Osteoblast (primary cell): ENCODE results near the gene TMPRSS7. TPM values are rescaled to one million over a fixed set of nuclear protein-coding genes. Genes with fewer than 3 reads are reported as not detected.

Experiments
- DNase-seq: peaks from one replicate; pipeline ENCODE4 v3.0.0; 2011; ENCODE audit warnings: low spot score, mixed read lengths; ENCODE audit not compliant: insufficient read length; ENCODE audit errors: missing footprints
- H2AFZ ChIP-seq: 2 replicates; pipeline ENCODE4 v1.6.0; 2011; ENCODE audit warnings: mild to moderate bottlenecking, low read length
- H3K27ac ChIP-seq: 2 replicates; pipeline ENCODE4 v1.5.1; 2011; ENCODE audit warnings: mild to moderate bottlenecking, low read depth, low read length, moderate library complexity
- H3K27me3 ChIP-seq: 2 replicates; pipeline ENCODE4 v1.6.0; 2012; ENCODE audit warnings: mild to moderate bottlenecking, control low read depth, inconsistent platforms, low read length, moderate library complexity; ENCODE audit not compliant: insufficient read depth
- H3K36me3 ChIP-seq: 2 replicates; pipeline ENCODE4 v1.5.1; 2011; ENCODE audit warnings: mild to moderate bottlenecking, low read length, control low read depth, moderate library complexity; ENCODE audit not compliant: insufficient read depth
- H3K4me1 ChIP-seq: 2 replicates; pipeline ENCODE4 v1.5.1; 2011; ENCODE audit warnings: mild to moderate bottlenecking, low read length, control low read depth, moderate library complexity; ENCODE audit not compliant: insufficient read depth
- H3K4me2 ChIP-seq: 2 replicates; pipeline ENCODE4 v1.6.0; 2011; ENCODE audit warnings: mild to moderate bottlenecking, low read length; ENCODE audit not compliant: insufficient read depth
- H3K4me3 ChIP-seq: fragments of 200-600 bp; sonication (generic); 3 replicates; pipeline ENCODE4 v1.5.1; 2012; ENCODE audit warnings: mild to moderate bottlenecking, low read length, inconsistent platforms; ENCODE audit not compliant: insufficient read depth
- H3K79me2 ChIP-seq: 2 replicates; pipeline ENCODE4 v1.6.0; 2012; ENCODE audit warnings: mild to moderate bottlenecking, low read length, control low read depth, inconsistent platforms; ENCODE audit not compliant: insufficient read depth
- H3K9me3 ChIP-seq: 2 replicates; pipeline ENCODE4 v1.5.1; 2011; ENCODE audit warnings: low read depth, low read length, control low read depth
- H4K20me1 ChIP-seq: 2 replicates; pipeline ENCODE4 v1.6.0; 2012; ENCODE audit warnings: mild to moderate bottlenecking, low read length, control low read depth; ENCODE audit not compliant: insufficient read depth
- total RNA-seq: library from RNA; depleted of rRNA; stranded (reverse); fragments of >200 nt; gene quantifications from 2 replicates; pipeline ENCODE4 v1.2.3, GENCODE V29; 2012
- TF ChIP-seq, protein P1 (sequence below): IDR thresholded peaks from 2 replicates; pipeline ENCODE4 v1.5.1; 2011; ENCODE audit warnings: mild to moderate bottlenecking, low read depth, low read length, moderate library complexity; ENCODE audit errors: extremely low read depth

Gene TMPRSS7
- total RNA-seq, 1 donor = not detected

DNA sequence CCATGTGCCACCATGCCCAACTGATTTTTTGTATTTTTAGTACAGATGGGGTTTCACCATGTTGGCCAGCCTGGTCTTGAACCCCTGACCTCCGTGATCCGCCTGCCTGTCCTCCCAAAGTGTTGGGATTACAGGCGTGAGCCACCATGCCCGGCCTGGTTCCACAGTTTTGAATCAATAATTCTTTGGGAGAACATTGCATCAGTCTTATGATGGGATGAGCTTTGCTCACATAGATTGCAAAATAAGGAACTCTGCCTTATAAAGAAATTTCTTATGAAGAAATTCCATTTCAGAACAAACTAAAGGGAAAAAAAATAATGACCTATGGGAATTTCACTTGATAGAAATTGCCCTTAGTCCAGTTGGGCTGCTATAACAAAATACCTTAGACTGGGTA is 15.8 kb upstream of the TMPRSS7 start:
- Histone ChIP-seq H3K9me3 (no peaks in the 10 kb centered on the region), H2AFZ (no peak overlapping the region), H3K27me3 (no peaks in the 10 kb centered on the region), H3K4me3 (no peak overlapping the region), H3K4me1 (peaks cover 4% of the 10 kb centered on the region), H3K36me3 (no peaks in the 10 kb centered on the region), H4K20me1 (no peaks in the 10 kb centered on the region), H3K27ac (no peak overlapping the region), H3K79me2 (no peaks in the 10 kb centered on the region), H3K4me2 (no peak overlapping the region)
- TF ChIP-seq, protein P1, sequence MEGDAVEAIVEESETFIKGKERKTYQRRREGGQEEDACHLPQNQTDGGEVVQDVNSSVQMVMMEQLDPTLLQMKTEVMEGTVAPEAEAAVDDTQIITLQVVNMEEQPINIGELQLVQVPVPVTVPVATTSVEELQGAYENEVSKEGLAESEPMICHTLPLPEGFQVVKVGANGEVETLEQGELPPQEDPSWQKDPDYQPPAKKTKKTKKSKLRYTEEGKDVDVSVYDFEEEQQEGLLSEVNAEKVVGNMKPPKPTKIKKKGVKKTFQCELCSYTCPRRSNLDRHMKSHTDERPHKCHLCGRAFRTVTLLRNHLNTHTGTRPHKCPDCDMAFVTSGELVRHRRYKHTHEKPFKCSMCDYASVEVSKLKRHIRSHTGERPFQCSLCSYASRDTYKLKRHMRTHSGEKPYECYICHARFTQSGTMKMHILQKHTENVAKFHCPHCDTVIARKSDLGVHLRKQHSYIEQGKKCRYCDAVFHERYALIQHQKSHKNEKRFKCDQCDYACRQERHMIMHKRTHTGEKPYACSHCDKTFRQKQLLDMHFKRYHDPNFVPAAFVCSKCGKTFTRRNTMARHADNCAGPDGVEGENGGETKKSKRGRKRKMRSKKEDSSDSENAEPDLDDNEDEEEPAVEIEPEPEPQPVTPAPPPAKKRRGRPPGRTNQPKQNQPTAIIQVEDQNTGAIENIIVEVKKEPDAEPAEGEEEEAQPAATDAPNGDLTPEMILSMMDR = no peak
- DNase-seq = no peak

DNA sequence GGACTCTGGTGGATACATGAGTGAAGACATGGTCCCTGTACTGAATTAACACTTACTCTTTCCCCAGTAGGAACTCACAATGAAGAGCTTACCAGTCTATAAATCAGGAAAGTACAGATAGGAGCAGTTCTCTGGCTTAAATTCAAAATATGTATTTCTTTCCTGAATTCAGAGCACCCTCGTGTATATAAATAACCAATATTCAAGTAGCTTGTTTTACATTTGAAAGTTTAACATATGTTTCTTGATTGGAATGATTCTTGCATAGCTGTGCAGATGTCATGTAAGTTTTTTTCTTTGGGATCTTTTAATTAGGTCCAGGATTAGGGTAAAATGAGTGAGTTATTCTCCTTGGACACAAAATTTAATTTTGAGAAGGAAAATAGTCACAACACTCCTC is 14.8 kb upstream of the TMPRSS7 start:
- no peak overlapping the region for H3K4me3 ChIP-seq
- H3K9me3 ChIP-seq = no peaks in the 10 kb centered on the region
- TF ChIP-seq, protein P1 = no peak
- H2AFZ ChIP-seq = no peak overlapping the region
- H3K4me1 ChIP-seq = no peaks in the 10 kb centered on the region
- H3K36me3 ChIP-seq = no peaks in the 10 kb centered on the region
- H3K79me2 ChIP-seq = no peaks in the 10 kb centered on the region
- H3K27ac ChIP-seq = no peak overlapping the region
- no peaks in the 10 kb centered on the region for H4K20me1 ChIP-seq
- DNase-seq = no peak
- no peaks in the 10 kb centered on the region for H3K27me3 ChIP-seq
- no peak overlapping the region for H3K4me2 ChIP-seq

DNA sequence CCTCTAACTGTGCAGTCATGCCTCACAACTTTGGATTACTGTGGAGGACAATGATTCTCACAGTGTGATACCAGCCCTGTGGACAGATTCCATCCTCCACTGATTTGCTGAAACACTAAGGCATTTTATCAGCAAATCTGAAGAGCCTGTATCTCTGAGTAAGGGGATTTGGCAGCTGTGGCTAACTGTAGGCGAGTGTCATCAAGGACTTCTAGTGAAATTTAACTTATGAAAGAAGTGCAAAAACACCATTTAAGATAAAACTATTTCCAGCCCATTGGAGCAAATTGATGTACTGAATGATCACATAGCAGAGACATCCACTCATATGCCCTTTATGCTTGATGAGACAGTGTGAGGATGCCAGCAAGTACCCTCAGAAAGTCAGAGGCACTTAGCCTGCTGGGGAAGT is 13.9 kb upstream of the TMPRSS7 start:
- Histone ChIP-seq H3K9me3 (no peaks in the 10 kb centered on the region), H3K79me2 (no peaks in the 10 kb centered on the region)

DNA sequence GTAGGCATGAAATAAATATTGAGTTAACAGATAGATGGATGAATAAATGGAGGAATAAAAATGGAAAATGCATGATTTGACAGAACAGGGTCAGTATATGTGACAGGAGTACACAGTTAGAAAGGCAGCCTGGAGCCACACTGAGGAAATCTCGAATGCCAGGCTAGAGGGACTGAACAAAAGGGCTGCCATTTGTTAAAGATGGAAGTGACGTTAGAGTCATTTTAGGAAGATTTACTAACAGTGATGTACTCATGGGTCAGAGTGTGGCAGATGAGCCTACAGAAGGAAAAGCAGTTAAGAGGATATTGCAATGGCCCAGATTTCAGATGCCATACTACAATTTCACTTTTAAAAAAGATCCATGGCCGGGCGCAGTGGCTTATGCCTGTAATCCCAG is 7.4 kb upstream of the TMPRSS7 start:
- Histone ChIP-seq H3K36me3 (no peaks in the 10 kb centered on the region), H3K4me1 (no peaks in the 10 kb centered on the region), H3K4me2 (no peak overlapping the region), H3K27ac (no peak overlapping the region), H4K20me1 (no peaks in the 10 kb centered on the region), H3K4me3 (no peak overlapping the region), H2AFZ (no peak overlapping the region), H3K79me2 (no peaks in the 10 kb centered on the region), H3K27me3 (no peaks in the 10 kb centered on the region), H3K9me3 (no peaks in the 10 kb centered on the region)
- TF ChIP-seq, protein P1 = no peak
- no peak for DNase-seq

More for the DNA sequence above, 13.9 kb upstream of the TMPRSS7 start:
- no peak overlapping the region for H2AFZ ChIP-seq
- H3K4me2 ChIP-seq = no peak overlapping the region
- H4K20me1 ChIP-seq = no peaks in the 10 kb centered on the region
- no peak overlapping the region for H3K27ac ChIP-seq
- no peaks in the 10 kb centered on the region for H3K4me1 ChIP-seq
- H3K4me3 ChIP-seq = no peak overlapping the region
- TF ChIP-seq, protein P1 = no peak
- no peaks in the 10 kb centered on the region for H3K36me3 ChIP-seq
- H3K27me3 ChIP-seq = no peaks in the 10 kb centered on the region
- DNase-seq = no peak
